HCT116 (cell line): Measurements from ENCODE around the gene SYNDIG1. TPM values are rescaled to one million over a fixed set of nuclear protein-coding genes. Genes with fewer than 3 reads are reported as not detected.

Experiments used
- ATAC-seq: fragments of 200-7000 bp; cut with Tn5 transposase; 2 replicates; pipeline ENCODE4 v1.9.1; 2020; ENCODE audit warnings: mild to moderate bottlenecking, moderate library complexity
- BruUV-seq: library from RNA; stranded (reverse); fragments of 400-500 nt; replicated peaks from 2 replicates; lab custom pipeline; 2021; lab: Mats Ljungman, UMichigan
- CTCF ChIA-PET: fragments of 300-600 bp; sonication (Branson Sonifier 250); formaldehyde crosslinking; loops from one replicate; lab custom pipeline; 2021; ENCODE audit warnings: antibody characterized with exemption; lab: Charles Lee
- POLR2A ChIA-PET: fragments of 300-600, 350-600 bp; sonication (Branson Sonifier 250); formaldehyde crosslinking; loops from one replicate; lab custom pipeline; 2021; ENCODE audit warnings: antibody characterized with exemption; lab: Charles Lee
- RAD21 ChIA-PET, 2 experiments: fragments of 300-600 bp; sonication (Branson Sonifier 250); formaldehyde crosslinking; loops; one replicate each; lab custom pipeline; 2023; ENCODE audit warnings: low total read pairs in 2 of 2; ENCODE audit not compliant: uncharacterized antibody in 2 of 2, unreplicated experiment in 2 of 2, low non-redundant PET in 1 of 2; lab: Charles Lee
- DNase-seq: peaks from one replicate; pipeline ENCODE4 v3.0.0-alpha.2; 2010; ENCODE audit warnings: low read depth, low spot score
- H2AFZ ChIP-seq: fragments of 200-600 bp; shearing (Covaris generic), sonication (generic); 2 replicates; pipeline ENCODE4 v1.6.1; 2017; ENCODE audit warnings: low read depth, mixed run types, mixed read lengths, antibody characterized with exemption, low read length; ENCODE audit not compliant: poor library complexity, severe bottlenecking
- H3K27ac ChIP-seq: 2 replicates; pipeline ENCODE4 v1.5.1; 2012; ENCODE audit warnings: low read depth, low read length
- H3K27me3 ChIP-seq: fragments of 200-600 bp; sonication (generic); 2 replicates; pipeline ENCODE4 v1.6.1; 2016; ENCODE audit warnings: mixed run types, low read length, mixed read lengths; ENCODE audit not compliant: insufficient read depth
- H3K36me3 ChIP-seq, 2 experiments: fragments of 200-500 bp in 1 of 2; fragments of 200-600 bp in 1 of 2; sonication (Bioruptor generic) in 1 of 2; sonication (generic) in 1 of 2; 2 replicates each; pipeline versions ENCODE4 v1.5.1 to v1.6.1; 2014 to 2016; ENCODE audit warnings: low read length in 2 of 2, inconsistent platforms in 1 of 2, mixed read lengths in 1 of 2, mixed run types in 1 of 2; ENCODE audit not compliant: insufficient read depth in 2 of 2, control insufficient read depth in 1 of 2
- H3K4me1 ChIP-seq, 2 experiments: fragments of 200-600 bp in 1 of 2; sonication (generic) in 1 of 2; 2 replicates each; pipeline versions ENCODE4 v1.5.1 to v1.6.1; 2012 to 2017; ENCODE audit warnings: low read length in 2 of 2, inconsistent platforms in 1 of 2, mild to moderate bottlenecking in 1 of 2, mixed read lengths in 1 of 2, mixed run types in 1 of 2, moderate library complexity in 1 of 2; ENCODE audit not compliant: insufficient read depth in 2 of 2, control insufficient read depth in 1 of 2
- H3K4me2 ChIP-seq: fragments of 200-600 bp; sonication (generic); 2 replicates; pipeline ENCODE4 v1.6.1; 2017; ENCODE audit warnings: mixed run types, low read length, mixed read lengths
- H3K4me3 ChIP-seq, 2 experiments: fragments of 200-600 bp in 1 of 2; sonication (generic) in 1 of 2; replicated peaks in 1 of 2; 2 replicates each; pipeline ENCODE4 v1.5.1; 2011 to 2016; ENCODE audit warnings: low read length in 2 of 2, control low read depth in 1 of 2, low read depth in 1 of 2, mild to moderate bottlenecking in 1 of 2, mixed read lengths in 1 of 2, mixed run types in 1 of 2
- H3K79me2 ChIP-seq: fragments of 200-600 bp; sonication (generic); 2 replicates; pipeline ENCODE4 v1.6.1; 2017; ENCODE audit warnings: mild to moderate bottlenecking, mixed run types, low read length, moderate library complexity, mixed read lengths; ENCODE audit not compliant: insufficient read depth
- H3K9ac ChIP-seq: fragments of 200-600 bp; sonication (generic); 2 replicates; pipeline ENCODE4 v1.6.1; 2016; ENCODE audit warnings: low read length, mixed read lengths
- H3K9me2 ChIP-seq: fragments of 200-600 bp; sonication (generic), shearing (Covaris generic); 2 replicates; pipeline ENCODE4 v1.6.1; 2017; ENCODE audit warnings: mixed run types, mild to moderate bottlenecking, moderate library complexity; ENCODE audit not compliant: insufficient read depth
- H3K9me3 ChIP-seq, 2 experiments: fragments of 200-500 bp in 1 of 2; fragments of 200-600 bp in 1 of 2; sonication (Bioruptor generic) in 1 of 2; sonication (generic) in 1 of 2; 2 replicates each; pipeline ENCODE4 v1.6.1; 2014 to 2017; ENCODE audit warnings: low read length in 2 of 2, mixed read lengths in 2 of 2, inconsistent platforms in 1 of 2, low read depth in 1 of 2, mild to moderate bottlenecking in 1 of 2, mixed run types in 1 of 2, moderate library complexity in 1 of 2; ENCODE audit not compliant: control insufficient read depth in 1 of 2, insufficient read depth in 1 of 2
- H4K20me1 ChIP-seq: fragments of 200-600 bp; sonication (generic), shearing (Covaris generic); 2 replicates; pipeline ENCODE4 v1.6.1; 2017; ENCODE audit warnings: mixed run types, mild to moderate bottlenecking, moderate library complexity; ENCODE audit not compliant: insufficient read depth
- ATF3 ChIP-seq: IDR thresholded peaks from 2 replicates; pipeline ENCODE4 v1.6.1; 2012
- CEBPB ChIP-seq: IDR thresholded peaks from 2 replicates; pipeline ENCODE4 v1.6.1; 2012; ENCODE audit warnings: low read depth
- EZH2phosphoT487 ChIP-seq: fragments of 200-600 bp; IDR thresholded peaks from 2 replicates; pipeline ENCODE4 v1.6.1; 2018; ENCODE audit warnings: antibody characterized with exemption, borderline replicate concordance
- FOSL1 ChIP-seq: IDR thresholded peaks from 2 replicates; pipeline ENCODE4 v1.6.1; 2012; ENCODE audit warnings: low read depth
- JUND ChIP-seq: IDR thresholded peaks from 2 replicates; pipeline ENCODE4 v1.6.1; 2012
- POLR2A ChIP-seq: IDR thresholded peaks from 2 replicates; pipeline ENCODE4 v1.7.0; 2011; ENCODE audit warnings: borderline replicate concordance; ENCODE audit not compliant: insufficient read depth, insufficient read length; ENCODE audit errors: extremely low read depth
- RAD21 ChIP-seq: IDR thresholded peaks from 2 replicates; pipeline ENCODE4 v1.6.1; 2012; ENCODE audit warnings: low read depth, mild to moderate bottlenecking
- SIN3A ChIP-seq: IDR thresholded peaks from 2 replicates; pipeline ENCODE4 v1.6.1; 2012; ENCODE audit warnings: low read depth
- SP1 ChIP-seq: IDR thresholded peaks from 2 replicates; pipeline ENCODE4 v1.6.1; 2012; ENCODE audit warnings: low read depth
- SRF ChIP-seq: IDR thresholded peaks from 2 replicates; pipeline ENCODE4 v1.6.1; 2012; ENCODE audit warnings: low read depth
- TCF7L2 ChIP-seq: IDR thresholded peaks from 2 replicates; pipeline ENCODE4 v1.7.0; 2011; ENCODE audit warnings: borderline replicate concordance, inconsistent platforms; ENCODE audit not compliant: insufficient read depth, insufficient read length; ENCODE audit errors: extremely low read depth
- ZFX ChIP-seq: fragments of 450-650 bp; IDR thresholded peaks from 2 replicates; pipeline ENCODE4 v1.6.1; 2017
- ZNF274 ChIP-seq: fragments of 200-500 bp; sonication (Bioruptor generic); IDR thresholded peaks from 2 replicates; pipeline ENCODE4 v1.6.1; 2014; ENCODE audit warnings: mild to moderate bottlenecking, low read depth, low read length, inconsistent platforms
- intact Hi-C: fragments of 100-400 bp; cut with micrococcal nuclease; formaldehyde crosslinking; loops from 2 replicates; pipeline ENCODE4 v1.10.0; 2022
- total RNA-seq: library from RNA; stranded (reverse); gene quantifications from one replicate; pipeline ENCODE4 v1.2.1, GENCODE V29; 2021; ENCODE audit not compliant: unreplicated experiment
- TF ChIP-seq, protein P1 (sequence below), 3 experiments: fragments of 200-600 bp in 1 of 3; sonication (generic) in 1 of 3; IDR thresholded peaks in 2 of 3; conservative IDR thresholded peaks in 1 of 3; 2 replicates each; pipeline ENCODE4 v1.5.1; 2012 to 2017; ENCODE audit warnings: low read depth in 2 of 3, low read length in 2 of 3, antibody characterized with exemption in 1 of 3, borderline replicate concordance in 1 of 3, control low read depth in 1 of 3, mild to moderate bottlenecking in 1 of 3, mixed read lengths in 1 of 3, mixed run types in 1 of 3, moderate library complexity in 1 of 3; ENCODE audit not compliant: insufficient read depth in 1 of 3

SYNDIG1 gene
- total RNA-seq, 1 experiment from 2014 or later = not detected

DNA sequence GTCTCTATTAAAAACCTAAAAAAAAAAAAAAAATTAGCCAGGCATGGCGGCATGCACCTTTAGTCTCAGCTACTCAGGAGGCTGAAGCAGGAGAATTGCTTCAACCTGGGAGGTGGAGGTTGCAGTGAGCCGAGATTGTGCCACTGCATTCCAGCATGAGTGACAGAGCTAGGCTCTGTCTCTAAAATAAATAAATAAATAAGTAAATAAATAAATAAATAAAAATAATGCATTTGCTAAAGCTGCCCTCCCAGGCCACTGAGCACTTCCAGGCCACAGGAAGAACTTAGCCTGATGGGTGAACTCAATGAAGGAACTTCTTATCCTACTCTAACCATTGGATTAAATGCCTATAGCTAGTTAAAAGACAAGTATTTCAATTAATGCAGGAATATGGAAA, 104.9 kb downstream of the SYNDIG1 start:
- peaks cover 32% of the 10 kb centered on the region for H3K27me3 ChIP-seq
- H2AFZ ChIP-seq = no peak overlapping the region
- ChIA-PET CTCF (no interaction called here), POLR2A (no interaction called here), RAD21 (no interaction called here)
- H3K4me2 ChIP-seq = no peak overlapping the region
- no peak overlapping the region for H3K9ac ChIP-seq
- intact Hi-C loops = no loop called here
- H3K4me3 ChIP-seq = no peak overlapping the region
- H3K4me1 ChIP-seq = no peaks in the 10 kb centered on the region
- BruUV-seq = no TSS peak
- ATAC-seq = no peak
- H3K27ac ChIP-seq = no peak overlapping the region
- no peaks in the 10 kb centered on the region for H3K9me3 ChIP-seq
- no peak for DNase-seq
- H4K20me1 ChIP-seq = no peaks in the 10 kb centered on the region
- no peaks in the 10 kb centered on the region for H3K9me2 ChIP-seq
- no peaks in the 10 kb centered on the region for H3K36me3 ChIP-seq
- H3K79me2 ChIP-seq = no peaks in the 10 kb centered on the region
- no peak for TF ChIP-seq EZH2phosphoT487
- no peak for TF ChIP-seq SIN3A
- TF ChIP-seq CEBPB = no peak
- TF ChIP-seq JUND = no peak
- no peak for TF ChIP-seq TCF7L2
- TF ChIP-seq RAD21 = no peak
- TF ChIP-seq FOSL1 = no peak
- TF ChIP-seq ZFX = no peak
- TF ChIP-seq SRF = no peak
- TF ChIP-seq ZNF274 = no peak
- no peak for TF ChIP-seq ATF3
- TF ChIP-seq, protein P1, sequence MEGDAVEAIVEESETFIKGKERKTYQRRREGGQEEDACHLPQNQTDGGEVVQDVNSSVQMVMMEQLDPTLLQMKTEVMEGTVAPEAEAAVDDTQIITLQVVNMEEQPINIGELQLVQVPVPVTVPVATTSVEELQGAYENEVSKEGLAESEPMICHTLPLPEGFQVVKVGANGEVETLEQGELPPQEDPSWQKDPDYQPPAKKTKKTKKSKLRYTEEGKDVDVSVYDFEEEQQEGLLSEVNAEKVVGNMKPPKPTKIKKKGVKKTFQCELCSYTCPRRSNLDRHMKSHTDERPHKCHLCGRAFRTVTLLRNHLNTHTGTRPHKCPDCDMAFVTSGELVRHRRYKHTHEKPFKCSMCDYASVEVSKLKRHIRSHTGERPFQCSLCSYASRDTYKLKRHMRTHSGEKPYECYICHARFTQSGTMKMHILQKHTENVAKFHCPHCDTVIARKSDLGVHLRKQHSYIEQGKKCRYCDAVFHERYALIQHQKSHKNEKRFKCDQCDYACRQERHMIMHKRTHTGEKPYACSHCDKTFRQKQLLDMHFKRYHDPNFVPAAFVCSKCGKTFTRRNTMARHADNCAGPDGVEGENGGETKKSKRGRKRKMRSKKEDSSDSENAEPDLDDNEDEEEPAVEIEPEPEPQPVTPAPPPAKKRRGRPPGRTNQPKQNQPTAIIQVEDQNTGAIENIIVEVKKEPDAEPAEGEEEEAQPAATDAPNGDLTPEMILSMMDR (IDR thresholded peaks at IDR 0.05 in 2 of 3, conservative IDR thresholded peaks at IDR 0.05 in 1 of 3; ENCODE audit: borderline replicate concordance in 1 of 3, insufficient read depth in 1 of 3, low read depth in 2 of 3, low read length in 2 of 3) = no peak
- TF ChIP-seq POLR2A = no peak
- TF ChIP-seq SP1 = no peak
